NCI-H226 (cell line): ENCODE data around the gene DEFB123.

Experiments used
- DNase-seq: peaks from one replicate; pipeline ENCODE4 v3.0.0-alpha.2; 2015

The DEFB123 gene

DNA sequence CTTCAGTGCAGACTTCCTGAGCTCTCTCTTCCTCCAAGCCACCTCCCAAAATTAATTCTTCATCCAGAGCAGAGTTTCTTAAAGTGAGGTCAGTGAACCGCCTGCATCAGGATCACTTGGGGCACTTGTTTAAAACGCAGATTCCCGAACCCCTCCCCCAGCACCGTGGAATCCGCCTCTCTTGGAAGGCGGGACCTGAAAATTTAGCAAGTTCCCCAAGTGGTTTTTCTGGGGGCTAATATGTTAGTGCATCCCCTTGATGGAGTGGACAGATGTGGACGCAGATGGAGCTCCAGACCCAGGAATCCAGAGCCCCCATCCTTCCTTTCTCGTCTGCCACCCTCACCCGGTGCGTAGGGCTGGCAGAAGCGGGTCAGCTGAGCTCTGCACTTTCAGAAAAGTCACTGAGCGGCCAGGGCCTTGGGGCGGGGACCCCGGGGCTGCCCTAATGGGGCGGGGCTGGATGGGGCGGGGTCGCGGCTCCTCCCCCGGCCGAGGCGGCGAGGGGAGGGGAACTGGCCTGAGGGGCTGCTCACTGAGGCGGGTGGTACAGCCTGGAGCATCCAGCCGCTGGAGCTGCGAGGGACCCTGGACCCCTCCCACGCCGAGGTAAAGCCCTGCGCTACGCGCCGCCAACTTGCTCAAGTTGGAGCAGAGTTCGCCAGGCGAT is 34.5 kb downstream of the DEFB123 start, which contains the start of the genes DEFB124 and REM1:
Gene DEFB124 (minus strand): TSS at position 370 of the 670 bp plus-strand sequence. CDS start 2,114 bp downstream, outside the sequence.
Gene REM1 (plus strand): TSS at position 531 of the 670 bp plus-strand sequence. CDS start 1,158 bp downstream, outside the sequence.
- no peak for DNase-seq

DNA sequence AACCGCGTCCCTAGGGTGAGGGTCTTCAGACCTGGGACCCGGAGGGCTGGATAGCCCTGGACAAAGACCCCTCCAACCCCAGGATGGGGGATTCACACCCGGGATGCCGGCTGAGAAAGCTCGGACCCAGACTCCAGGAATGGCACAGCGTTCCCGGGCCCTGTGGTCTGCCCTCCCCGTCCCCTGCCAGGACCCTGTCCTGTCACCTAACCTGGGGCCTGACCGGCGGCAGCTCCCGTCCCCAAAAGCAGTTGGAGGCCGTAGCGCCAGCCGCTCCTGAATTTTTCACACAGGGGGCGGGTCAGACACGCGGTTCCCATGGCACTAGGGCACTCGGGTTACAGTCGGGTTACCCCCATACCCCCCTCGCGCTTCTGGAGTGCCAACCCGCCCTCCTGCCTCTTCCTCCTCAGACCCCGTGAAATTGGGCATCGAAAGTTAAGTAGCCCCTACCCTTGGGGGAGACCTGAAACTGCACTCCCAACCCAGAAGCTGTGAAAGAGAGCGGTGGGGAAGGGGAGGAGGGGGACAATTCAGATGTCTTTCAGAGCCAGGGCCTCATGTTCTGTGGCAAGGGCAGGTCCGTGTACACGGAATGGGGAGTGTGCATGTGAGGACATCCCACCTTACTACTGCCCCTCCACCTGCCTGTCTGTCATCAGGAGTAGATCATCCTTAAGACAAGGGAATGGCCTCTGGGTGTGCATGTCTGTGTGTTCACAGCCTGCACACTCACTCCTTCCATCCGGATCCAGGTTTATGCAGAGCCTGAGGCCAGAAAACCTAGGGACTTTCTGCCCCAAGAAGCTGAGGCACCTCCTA is 35.3 kb downstream of the DEFB123 start:
- DNase-seq = no peak

DNA sequence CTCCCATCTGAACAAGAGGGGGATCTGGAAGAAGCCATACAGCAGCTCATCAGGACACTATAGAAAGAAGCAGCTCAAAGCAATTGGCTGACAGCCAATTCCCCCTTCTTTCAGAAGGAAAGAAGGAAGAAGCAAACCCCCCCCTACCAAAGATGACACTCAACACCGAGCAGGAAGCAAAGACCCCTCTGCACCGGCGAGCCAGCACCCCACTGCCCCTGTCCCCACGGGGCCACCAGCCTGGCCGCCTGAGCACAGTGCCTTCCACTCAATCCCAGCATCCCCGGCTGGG is 35.8 kb downstream of the DEFB123 start:
- no peak for DNase-seq

DNA sequence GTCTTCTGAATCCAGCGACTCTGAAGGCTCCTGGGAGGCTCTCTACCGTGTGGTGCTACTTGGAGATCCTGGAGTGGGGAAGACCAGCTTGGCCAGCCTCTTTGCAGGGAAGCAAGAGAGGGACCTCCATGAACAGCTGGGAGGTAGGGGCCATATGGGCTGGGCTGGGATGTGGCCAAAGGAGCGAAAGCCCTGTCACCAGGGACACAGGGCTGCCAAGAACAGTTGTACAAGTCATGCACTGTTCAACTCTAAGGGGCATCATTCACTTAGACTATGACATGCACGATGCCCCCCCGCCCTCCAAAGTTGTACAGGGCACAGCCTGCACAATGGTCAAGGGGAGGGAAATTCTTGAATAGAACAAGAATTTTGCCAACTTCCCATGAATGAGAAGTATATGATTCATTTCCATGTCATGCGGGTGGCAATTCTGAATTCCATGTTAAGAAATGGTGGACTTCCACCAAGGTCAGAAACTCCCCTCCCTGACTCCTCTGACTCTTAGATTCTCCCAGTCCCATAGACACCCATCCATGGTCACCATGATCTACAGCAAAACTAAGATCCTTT is 36.3 kb downstream of the DEFB123 start:
- DNase-seq = peak; percentile 56

DNA sequence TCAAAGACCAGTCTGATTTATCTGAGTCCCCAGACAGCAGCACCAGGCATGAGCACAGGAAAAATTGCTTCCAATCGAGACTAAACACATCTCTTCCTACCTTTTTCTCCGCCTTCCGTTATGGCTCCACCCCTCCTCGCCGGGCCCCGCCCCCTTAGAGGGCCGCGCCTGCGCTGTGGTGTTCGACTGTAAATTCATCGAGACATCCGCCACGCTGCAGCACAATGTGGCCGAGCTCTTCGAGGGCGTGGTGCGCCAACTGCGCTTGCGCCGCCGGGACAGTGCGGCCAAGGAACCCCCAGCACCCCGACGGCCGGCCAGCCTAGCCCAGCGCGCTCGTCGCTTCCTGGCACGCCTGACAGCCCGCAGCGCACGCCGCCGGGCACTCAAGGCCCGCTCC is 43.6 kb downstream of the DEFB123 start:
- DNase-seq = no peak

DNA sequence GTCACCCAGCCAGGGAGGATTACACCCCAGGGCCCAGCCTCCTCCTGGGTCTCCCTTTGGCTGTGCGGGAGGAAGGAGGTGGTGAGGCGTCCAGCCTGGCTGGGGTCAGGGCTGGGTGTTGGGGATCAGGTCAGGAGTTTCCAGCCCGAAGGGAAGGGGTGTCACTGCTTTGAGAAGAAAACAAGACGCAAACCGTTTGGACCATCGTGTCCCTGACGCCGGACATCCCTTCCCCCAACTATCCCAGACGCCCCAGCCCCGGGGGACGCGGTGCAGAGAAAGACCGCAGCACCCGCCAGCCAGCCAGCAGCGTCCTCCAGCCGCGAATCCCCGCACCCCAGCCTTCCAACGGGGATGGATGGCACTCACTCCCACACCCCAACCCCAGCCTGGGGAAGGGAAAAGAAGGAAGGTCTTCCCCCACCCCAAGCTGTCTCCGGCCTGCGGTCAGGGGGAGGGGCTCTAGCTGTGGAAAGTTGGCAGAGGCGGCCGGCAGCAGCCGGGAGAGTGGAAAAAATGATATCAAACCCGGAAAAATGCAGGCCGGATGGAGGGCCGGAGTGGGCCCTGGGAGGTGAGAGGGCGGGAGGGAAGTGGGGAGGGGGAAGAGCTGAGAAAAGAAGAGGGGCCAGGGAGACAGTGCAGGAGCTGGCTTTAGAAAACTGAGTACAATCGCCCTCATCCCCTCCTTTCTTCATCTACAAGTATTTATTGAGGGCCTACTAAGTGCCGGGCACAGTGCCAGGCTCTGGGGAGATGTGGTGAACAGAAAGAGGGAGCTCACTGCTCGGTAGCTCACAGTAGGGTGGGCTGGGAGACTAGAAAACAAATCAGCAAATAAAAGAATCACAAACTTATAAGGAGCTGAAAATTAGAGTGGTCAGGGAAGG is 45.3 kb downstream of the DEFB123 start:
- DNase-seq = peak; percentile 60

DNA sequence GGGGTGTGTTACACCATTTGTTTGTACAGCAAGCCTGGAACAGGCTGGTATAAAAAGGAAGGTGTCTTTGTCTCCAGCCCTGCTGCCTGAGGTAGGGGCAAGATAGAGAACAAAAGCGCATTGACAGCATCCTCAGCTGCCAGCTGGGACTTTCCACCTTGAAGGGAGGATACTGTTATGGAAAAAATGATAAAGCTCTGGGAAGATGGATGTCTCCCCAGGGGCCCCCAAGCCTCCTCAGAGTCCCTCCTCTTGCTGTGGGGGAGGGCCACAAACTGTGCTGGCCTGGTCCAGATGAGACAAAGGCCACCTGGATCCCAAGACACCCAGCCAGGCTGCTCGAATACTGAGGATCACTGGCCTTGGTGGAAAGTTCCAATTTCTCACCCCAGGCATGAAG is 47.7 kb downstream of the DEFB123 start:
- no peak for DNase-seq

DNA sequence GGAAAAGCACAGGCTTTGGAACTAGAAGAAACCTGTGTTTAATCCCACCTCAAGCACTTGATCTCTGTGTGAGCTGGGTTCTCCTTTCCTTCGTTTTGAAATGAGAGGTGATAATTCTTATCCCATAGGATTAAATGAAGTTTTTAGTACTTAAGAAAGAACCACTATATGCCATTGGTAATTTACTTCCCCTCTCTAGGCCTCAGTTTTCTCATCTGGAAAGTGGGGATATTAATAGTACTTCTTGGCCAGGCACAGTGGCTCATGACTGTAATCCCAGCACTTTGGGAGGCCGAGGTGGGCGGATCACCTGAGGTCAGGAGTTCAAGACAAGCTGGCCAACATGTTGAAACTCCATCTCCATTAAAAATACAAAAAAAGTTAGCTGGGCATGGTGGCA is 48.7 kb downstream of the DEFB123 start:
- DNase-seq = no peak

DNA sequence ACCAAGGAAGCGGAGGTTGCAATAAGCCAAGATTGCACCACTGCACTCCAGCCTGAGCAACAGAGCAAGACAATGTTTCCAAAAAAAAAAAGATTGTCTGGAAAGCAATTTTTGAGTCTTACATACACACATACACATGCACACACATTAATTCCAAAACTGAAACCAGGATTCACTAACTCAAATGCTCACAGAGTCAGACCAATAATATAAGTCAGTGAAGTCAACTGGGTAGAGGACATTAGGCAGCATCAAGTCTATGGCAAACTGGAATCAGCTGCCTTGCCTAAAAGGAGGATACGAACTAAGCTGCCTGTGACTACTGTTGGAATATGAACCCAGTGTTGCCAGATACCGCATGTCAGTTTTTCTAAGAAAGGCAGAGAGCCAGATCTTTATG is 50.3 kb downstream of the DEFB123 start:
- DNase-seq = no peak

DNA sequence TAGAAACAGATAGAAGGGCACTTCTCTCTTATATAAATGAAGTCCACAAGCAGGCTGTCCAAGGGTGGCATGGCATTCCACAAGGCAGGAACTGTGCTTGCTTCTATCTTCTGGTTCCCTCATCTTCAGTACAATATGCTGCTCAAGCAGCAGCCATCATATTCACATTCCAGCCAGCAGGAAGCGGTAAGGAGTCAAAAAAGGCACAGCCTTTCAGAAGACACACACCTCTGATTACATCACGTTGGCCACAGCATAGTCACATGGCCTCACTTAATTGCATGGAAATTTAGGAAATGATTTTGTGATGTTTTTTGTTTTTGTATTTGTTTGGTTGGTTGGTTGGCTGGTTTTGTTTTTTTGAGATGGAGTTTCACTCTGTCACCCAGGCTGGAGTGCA is 53.7 kb downstream of the DEFB123 start:
- DNase-seq = peak; percentile 39

DNA sequence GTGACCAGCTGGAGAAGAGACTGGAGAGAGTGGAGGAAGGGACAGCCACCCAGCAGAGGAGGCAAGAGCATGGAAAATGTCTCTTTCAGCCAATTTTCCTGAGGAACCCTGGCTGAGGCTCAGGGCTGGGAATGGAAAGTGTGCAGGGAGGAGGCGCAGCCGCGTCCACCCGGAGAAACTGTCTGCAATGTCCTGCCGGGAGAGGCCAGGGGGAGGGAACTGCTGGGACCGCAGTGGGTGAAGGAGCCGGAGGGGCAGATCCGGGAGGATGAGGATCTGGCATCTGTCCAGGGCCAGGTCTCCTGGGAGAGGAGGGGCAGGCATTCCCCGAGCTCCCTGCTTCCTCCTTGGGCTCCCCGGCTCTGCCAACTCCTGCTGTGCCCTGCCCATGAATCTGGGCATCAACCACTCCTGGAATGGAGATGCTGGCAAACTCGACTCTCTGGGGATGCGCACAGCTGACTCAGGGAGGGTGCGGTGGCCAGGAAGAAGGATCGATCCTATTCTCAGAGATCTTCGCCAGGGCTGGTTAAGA is 56.4 kb downstream of the DEFB123 start:
- peak; percentile 56 for DNase-seq

DNA sequence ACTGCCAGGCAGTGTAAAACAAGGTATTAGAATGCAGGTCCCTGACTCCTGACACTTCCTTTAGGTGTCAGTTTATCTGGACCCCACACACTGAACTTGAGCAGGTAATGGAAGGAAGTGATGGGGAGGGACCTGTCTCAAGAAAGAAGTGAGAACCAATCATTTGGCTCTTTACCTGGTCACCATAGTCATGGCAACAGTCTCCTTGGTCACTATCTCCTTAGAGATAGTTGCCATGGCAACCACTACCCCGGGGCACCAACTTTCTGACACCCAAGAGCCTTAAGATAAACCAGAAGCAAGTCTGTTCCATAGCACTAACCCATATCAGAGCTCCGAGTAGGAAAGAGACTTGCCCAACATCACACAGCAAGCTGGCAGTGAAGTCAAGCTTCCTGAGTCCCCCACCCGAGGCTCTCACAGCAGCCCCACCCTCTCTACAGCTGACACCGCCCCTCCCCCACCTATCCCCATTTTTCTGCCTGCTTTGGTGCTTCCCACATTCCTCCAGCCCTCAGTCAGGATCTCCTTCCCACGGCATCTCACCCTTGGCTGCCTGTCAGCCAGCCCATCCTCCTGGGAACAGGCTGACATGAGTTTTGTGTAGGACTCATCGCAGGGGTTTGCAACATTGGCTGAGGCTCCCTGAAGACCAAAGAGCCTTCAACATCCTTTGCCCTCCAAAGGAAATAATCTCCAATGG is 57.6 kb downstream of the DEFB123 start:
- DNase-seq = peak; percentile 90
